GM21576 (cell line): ENCODE measurements around the gene MORF4L1.

Experiments
- ATAC-seq: cut with Tn5 transposase; IDR thresholded peaks from one replicate; pipeline ENCODE4 v1.9.1; 2021; ENCODE audit warnings: mild to moderate bottlenecking, moderate library complexity; ENCODE audit not compliant: unreplicated experiment

The MORF4L1 gene

DNA sequence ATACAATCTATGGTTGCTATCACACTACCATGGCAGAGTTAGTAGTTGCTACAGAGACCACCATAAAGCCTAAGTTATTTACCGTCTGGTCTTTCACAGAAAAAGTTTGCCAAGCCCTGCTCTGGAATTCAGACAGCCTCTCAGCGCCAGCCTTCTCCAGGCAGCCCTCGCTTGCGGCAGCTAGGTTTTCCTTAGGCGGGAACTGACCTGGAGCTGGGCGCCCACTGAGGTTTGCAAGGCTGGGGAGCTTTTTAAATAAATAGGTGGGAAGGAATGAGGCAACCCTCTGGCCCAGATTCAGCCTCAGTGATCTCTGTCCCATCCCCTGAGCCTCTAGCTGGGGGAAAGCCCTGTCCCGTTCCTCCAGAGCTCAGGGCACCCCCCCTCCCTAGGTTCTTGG is 71.0 kb downstream of the MORF4L1 start:
- ATAC-seq: no peak

DNA sequence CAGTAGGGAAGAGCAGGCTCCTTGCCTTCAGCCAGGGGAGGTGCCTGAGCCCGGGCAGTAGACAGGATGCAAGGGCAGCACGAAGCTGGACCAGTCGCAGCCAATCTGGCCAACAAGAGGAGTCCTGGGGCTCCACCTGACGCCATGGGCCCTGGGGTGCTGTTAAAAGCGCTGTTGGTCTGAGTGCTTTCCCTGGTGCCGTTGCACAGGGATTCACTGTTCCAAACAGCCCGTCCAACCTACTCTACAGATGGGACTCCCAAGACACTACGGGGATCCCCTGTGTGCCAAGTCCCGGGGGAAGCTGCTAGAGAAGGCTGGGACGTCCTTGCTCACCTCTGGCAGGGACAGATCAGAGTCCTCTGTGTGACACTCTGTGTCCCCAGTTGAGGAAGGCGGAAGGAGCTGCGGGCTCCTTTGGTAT is 71.5 kb downstream of the MORF4L1 start:
- peak; percentile 19 for ATAC-seq

DNA sequence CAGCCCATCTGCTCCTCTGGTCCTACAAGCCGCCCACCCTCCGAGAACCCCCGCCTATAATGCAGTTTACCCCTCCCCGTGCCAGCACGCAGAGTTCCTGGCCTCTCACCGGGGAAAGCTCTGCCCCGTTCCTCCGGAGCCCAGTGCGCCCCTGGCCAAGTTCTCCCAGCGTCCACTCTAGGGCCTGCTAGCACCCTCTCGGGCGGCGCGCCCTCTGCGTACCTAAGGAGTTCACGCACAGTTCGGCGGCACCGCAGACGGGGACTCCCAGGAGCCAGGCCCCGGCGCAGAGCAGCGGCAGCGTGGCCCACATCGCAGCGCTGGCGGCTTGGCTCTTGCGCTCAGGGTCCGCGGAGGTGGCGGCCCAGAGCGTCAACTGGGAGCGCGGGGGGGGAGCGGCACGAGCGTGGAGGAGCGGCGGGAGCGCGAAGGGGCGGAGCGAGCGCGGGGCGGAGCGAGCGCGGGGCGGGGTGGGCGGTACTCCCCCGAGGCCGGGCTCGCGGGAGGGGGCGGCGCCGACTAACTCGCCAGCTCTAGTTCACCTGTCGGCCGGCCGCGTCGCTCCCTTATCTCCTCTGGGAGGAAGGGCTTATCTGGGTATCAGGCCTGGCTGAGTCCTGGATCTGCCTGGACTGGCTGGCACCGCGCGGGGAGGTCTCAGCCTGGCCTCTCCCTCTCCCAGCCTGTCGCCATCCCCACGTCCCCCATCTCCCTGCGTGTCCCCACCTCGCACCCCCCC is 72.1 kb downstream of the MORF4L1 start, which contains the start of gene CTSH:
TSS of gene CTSH (minus strand) at position 378 of the 739 bp plus-strand sequence. CDS start at position 313, 65 bp downstream.
- ATAC-seq: peak; percentile 72

DNA sequence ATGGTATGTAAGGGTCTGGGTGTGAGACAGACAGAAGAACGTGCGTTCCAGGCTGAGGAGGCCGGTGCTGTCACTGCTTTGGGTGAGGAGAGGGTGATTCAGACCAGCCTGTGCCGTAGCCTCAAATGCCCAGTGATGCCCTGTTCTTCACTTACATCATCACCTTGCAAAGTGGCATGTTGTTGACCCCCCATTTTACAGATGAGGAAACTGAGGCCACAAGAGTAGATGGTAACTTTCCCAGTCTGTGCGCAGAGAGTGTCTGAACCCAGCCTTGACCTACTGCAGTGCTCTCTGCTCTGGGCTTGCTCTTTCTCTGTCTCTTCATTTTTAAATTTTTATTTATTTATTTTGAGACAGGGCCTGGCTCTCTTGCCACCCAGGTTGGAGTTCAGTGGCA is 73.8 kb downstream of the MORF4L1 start:
- no peak for ATAC-seq

DNA sequence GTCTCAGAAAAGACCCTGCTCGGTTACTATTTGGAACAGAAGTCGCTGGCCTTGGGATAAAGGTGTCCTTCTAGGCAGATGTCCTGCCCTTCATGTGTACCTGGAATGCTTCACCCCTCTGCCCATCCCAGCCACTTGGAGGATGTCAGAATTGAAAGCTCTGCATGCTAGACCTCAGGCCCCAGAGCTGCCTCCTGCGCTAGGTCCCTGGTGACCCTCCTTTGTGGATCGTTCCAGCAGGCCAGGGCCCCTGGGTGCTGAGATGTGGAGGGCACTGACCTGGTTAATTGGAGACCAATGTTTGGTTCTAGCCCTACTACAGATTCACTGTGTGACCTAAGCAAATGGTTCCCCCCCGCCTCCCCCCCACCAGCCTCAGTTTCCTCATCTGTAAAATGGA is 74.8 kb downstream of the MORF4L1 start:
- no peak for ATAC-seq
